Measurements from ENCODE around the gene MACROH2A2. TPM values are rescaled to one million over a fixed set of nuclear protein-coding genes. Genes with fewer than 3 reads are reported as not detected.

MACROH2A2 gene
- total RNA-seq, 2 experiments from 2014 or later: 2.2 TPM

DNA sequence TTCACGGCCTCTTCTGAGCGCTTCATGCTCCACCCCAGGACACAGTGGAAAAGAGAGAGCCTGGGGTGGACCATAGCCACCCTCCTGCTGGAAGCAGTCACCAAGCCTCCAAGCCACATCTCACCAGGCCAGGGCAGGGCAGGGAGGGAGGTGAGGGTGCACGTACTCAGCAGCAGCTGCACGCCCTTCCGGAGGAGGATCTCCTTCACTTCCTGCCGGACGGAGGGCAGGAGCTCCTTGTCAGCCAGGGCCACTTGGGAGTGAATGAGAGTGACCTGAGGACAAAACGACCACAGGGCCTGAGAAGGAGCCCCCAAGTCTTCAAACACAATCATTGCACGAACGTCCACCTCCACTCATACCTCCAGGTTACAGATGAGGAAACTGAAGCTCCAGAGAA, 65.0 kb downstream of the MACROH2A2 start:
- Mint-ChIP-seq H3K4me1 (ENCODE audit: low read depth) (peaks cover 6% of the 10 kb centered on the region), H3K9me3 (no peaks in the 10 kb centered on the region), H3K4me3 (no peak overlapping the region), H3K27me3 (no peaks in the 10 kb centered on the region), H3K27ac (no peak overlapping the region), H3K36me3 (ENCODE audit: low read depth) (peaks cover 24% of the 10 kb centered on the region)
- Histone ChIP-seq H3K4me3 (ENCODE audit: low read length) (no peak overlapping the region), H3K36me3 (ENCODE audit: insufficient read depth, low read length) (peaks cover 15% of the 10 kb centered on the region), H3K27me3 (ENCODE audit: control insufficient read depth in 1 of 2, insufficient read depth in 2 of 2, low read length in 2 of 2) (no peaks in the 10 kb centered on the region), H3K4me1 (ENCODE audit: insufficient read depth, low read length) (peaks cover 9% of the 10 kb centered on the region), H3K27ac (ENCODE audit: low read depth in 1 of 2, low read length in 2 of 2) (no peak overlapping the region), H3K9me3 (ENCODE audit: control insufficient read depth in 1 of 2, insufficient read depth in 1 of 2, low read length in 2 of 2) (no peaks in the 10 kb centered on the region)
- intact Hi-C loops (cut with DNase I, micrococcal nuclease): loop anchor here in 1 of 2 experiments (2.0 to 10.0 kb wide), 2 partner anchors 27 to 247 kb away; no protein-coding TSS in a partner anchor
- TF ChIP-seq, protein P1, sequence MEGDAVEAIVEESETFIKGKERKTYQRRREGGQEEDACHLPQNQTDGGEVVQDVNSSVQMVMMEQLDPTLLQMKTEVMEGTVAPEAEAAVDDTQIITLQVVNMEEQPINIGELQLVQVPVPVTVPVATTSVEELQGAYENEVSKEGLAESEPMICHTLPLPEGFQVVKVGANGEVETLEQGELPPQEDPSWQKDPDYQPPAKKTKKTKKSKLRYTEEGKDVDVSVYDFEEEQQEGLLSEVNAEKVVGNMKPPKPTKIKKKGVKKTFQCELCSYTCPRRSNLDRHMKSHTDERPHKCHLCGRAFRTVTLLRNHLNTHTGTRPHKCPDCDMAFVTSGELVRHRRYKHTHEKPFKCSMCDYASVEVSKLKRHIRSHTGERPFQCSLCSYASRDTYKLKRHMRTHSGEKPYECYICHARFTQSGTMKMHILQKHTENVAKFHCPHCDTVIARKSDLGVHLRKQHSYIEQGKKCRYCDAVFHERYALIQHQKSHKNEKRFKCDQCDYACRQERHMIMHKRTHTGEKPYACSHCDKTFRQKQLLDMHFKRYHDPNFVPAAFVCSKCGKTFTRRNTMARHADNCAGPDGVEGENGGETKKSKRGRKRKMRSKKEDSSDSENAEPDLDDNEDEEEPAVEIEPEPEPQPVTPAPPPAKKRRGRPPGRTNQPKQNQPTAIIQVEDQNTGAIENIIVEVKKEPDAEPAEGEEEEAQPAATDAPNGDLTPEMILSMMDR (IDR thresholded peaks at IDR 0.05): no peak
- DNase-seq: no peak
- ATAC-seq (ENCODE audit: poor library complexity): no peak
- ChIA-PET POLR2A (interaction anchor here (1.4 to 2.5 kb wide), 2 partner anchors 25 to 29 kb away, joined by 4 to 23 read pairs; partner anchors contain the start of gene TYSND1), CTCF (interaction anchor here (1.4 kb wide), 1 partner anchor 28 kb away, joined by 4 read pairs; the partner anchor contains the start of gene TYSND1)

DNA sequence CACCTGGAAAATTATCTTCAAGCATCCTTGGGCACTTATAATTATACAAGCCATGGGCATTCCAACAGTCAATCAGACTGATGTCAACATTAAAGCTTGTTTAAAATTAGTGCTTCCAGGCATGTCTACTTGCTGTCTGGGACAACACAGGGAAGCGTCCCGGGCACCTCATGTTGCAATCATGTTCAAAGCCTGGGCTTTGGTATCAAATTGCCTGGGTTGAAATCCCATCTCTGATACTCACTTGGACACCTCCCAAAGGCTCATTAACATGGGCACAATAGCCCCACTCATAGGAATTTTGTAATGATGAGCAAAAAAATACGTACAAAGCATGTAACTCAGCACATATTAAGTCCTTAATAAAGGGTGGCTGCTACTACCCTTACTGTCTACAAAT, 65.5 kb downstream of the MACROH2A2 start:
- H3K36me3 ChIP-seq (ENCODE audit: insufficient read depth, low read length): peaks cover 11% of the 10 kb centered on the region
- H3K9me3 ChIP-seq (ENCODE audit: control insufficient read depth in 1 of 2, insufficient read depth in 1 of 2, low read length in 2 of 2): no peaks in the 10 kb centered on the region
- H3K27me3 ChIP-seq (ENCODE audit: control insufficient read depth in 1 of 2, insufficient read depth in 2 of 2, low read length in 2 of 2): no peaks in the 10 kb centered on the region
- ChIA-PET POLR2A (interaction anchor here (1.4 kb wide), 1 partner anchor 26 kb away, joined by 4 read pairs; no protein-coding TSS in a partner anchor), CTCF (interaction anchor here (1.4 kb wide), 1 partner anchor 28 kb away, joined by 4 read pairs; the partner anchor contains the start of gene TYSND1)
- Mint-ChIP-seq H3K36me3 (ENCODE audit: low read depth) (peaks cover 20% of the 10 kb centered on the region), H3K9me3 (no peaks in the 10 kb centered on the region), H3K4me3 (no peak overlapping the region), H3K4me1 (ENCODE audit: low read depth) (peaks cover 6% of the 10 kb centered on the region), H3K27ac (no peak overlapping the region), H3K27me3 (no peaks in the 10 kb centered on the region)
- H3K27ac ChIP-seq (ENCODE audit: low read depth in 1 of 2, low read length in 2 of 2): no peak overlapping the region
- ATAC-seq (ENCODE audit: poor library complexity) (no peak), DNase-seq (no peak)
- intact Hi-C loops (cut with DNase I, micrococcal nuclease): loop anchor here in 1 of 2 experiments (10.0 kb wide), 1 partner anchor 247 kb away; no protein-coding TSS in a partner anchor
- TF ChIP-seq, protein P1 (IDR thresholded peaks at IDR 0.05): no peak
- no peak overlapping the region for H3K4me3 ChIP-seq (ENCODE audit: low read length)
- H3K4me1 ChIP-seq (ENCODE audit: insufficient read depth, low read length): peaks cover 9% of the 10 kb centered on the region

DNA sequence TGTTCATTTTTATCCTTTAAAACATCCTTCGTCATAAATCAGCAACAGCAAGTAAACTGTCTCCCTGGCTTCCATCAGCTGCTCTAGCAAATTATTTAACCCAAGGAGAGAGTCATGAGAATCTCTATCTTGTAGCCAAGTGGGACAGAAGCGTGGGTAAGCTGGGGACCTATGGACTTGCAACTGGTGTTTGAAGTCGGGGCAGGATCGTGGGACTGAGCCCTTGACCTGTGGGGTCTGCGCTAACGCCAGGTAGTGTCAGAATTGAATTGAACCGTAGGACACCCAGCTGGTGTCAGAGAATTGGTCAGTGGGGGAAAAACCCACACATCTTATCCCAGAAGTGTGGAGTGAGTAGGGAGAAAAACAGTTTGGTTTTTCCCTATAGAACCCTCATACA, 66.6 kb downstream of the MACROH2A2 start:
- no peak overlapping the region for H3K4me3 ChIP-seq (ENCODE audit: low read length)
- Mint-ChIP-seq H3K36me3 (ENCODE audit: low read depth) (peaks cover 11% of the 10 kb centered on the region), H3K9me3 (no peaks in the 10 kb centered on the region), H3K27me3 (no peaks in the 10 kb centered on the region), H3K27ac (no peak overlapping the region), H3K4me1 (ENCODE audit: low read depth) (peaks cover 6% of the 10 kb centered on the region), H3K4me3 (no peak overlapping the region)
- DNase-seq: no peak
- no peak overlapping the region for H3K27ac ChIP-seq (ENCODE audit: low read depth in 1 of 2, low read length in 2 of 2)
- no peaks in the 10 kb centered on the region for H3K27me3 ChIP-seq (ENCODE audit: control insufficient read depth in 1 of 2, insufficient read depth in 2 of 2, low read length in 2 of 2)
- peaks cover 6% of the 10 kb centered on the region for H3K36me3 ChIP-seq (ENCODE audit: insufficient read depth, low read length)
- intact Hi-C loops (cut with DNase I, micrococcal nuclease): loop anchor here in 1 of 2 experiments (10.0 kb wide), 1 partner anchor 246 kb away; no protein-coding TSS in a partner anchor
- no peaks in the 10 kb centered on the region for H3K9me3 ChIP-seq (ENCODE audit: control insufficient read depth in 1 of 2, insufficient read depth in 1 of 2, low read length in 2 of 2)
- CTCF ChIA-PET: interaction anchor here (1.4 kb wide), 1 partner anchor 27 kb away, joined by 4 read pairs; the partner anchor contains the start of gene TYSND1
- TF ChIP-seq, protein P1 (IDR thresholded peaks at IDR 0.05): no peak
- H3K4me1 ChIP-seq (ENCODE audit: insufficient read depth, low read length): peaks cover 9% of the 10 kb centered on the region
- POLR2A ChIA-PET: interaction anchor here (0.7 to 1.4 kb wide), 2 partner anchors 26 to 27 kb away, joined by 3 to 4 read pairs; no protein-coding TSS in a partner anchor
- no peak for ATAC-seq (ENCODE audit: poor library complexity)
